ENCODE results near the gene COL2A1. TPM values are rescaled to one million over a fixed set of nuclear protein-coding genes. Genes with fewer than 3 reads are reported as not detected.
A peak's percentile ranks its signal among the peaks of the same experiment; 100 is the strongest.

The COL2A1 gene
- total RNA-seq, 2 experiments from 2014 or later = 0.34 TPM; not detected in 1

GRCh38 chr12:48005001-48005749 is 899 bp upstream of the COL2A1 start:
- Mint-ChIP-seq H3K36me3 (ENCODE audit: low read depth) (no peaks in the 10 kb centered on the region), H3K9me3 (no peaks in the 10 kb centered on the region), H3K27me3 (peaks cover 80% of the 10 kb centered on the region), H3K4me1 (ENCODE audit: low read depth) (peaks cover 30% of the 10 kb centered on the region), H3K4me3 (no peak overlapping the region), H3K27ac (no peak overlapping the region)
- intact Hi-C loops (cut with micrococcal nuclease) = no loop called here
- CTCF ChIA-PET = interaction anchor here (0.9 to 1.8 kb wide), 5 partner anchors 14 to 1087 kb away, joined by 3 to 5 read pairs (median 3); no protein-coding TSS in a partner anchor
- POLR2A ChIA-PET = interaction anchor here (0.5 kb wide), 1 partner anchor 54 kb away, joined by 3 read pairs; no protein-coding TSS in a partner anchor
- ATAC-seq (no peak), DNase-seq (no peak)
- TF ChIP-seq CTCF (IDR thresholded peaks at IDR 0.05) = no peak

DNA sequence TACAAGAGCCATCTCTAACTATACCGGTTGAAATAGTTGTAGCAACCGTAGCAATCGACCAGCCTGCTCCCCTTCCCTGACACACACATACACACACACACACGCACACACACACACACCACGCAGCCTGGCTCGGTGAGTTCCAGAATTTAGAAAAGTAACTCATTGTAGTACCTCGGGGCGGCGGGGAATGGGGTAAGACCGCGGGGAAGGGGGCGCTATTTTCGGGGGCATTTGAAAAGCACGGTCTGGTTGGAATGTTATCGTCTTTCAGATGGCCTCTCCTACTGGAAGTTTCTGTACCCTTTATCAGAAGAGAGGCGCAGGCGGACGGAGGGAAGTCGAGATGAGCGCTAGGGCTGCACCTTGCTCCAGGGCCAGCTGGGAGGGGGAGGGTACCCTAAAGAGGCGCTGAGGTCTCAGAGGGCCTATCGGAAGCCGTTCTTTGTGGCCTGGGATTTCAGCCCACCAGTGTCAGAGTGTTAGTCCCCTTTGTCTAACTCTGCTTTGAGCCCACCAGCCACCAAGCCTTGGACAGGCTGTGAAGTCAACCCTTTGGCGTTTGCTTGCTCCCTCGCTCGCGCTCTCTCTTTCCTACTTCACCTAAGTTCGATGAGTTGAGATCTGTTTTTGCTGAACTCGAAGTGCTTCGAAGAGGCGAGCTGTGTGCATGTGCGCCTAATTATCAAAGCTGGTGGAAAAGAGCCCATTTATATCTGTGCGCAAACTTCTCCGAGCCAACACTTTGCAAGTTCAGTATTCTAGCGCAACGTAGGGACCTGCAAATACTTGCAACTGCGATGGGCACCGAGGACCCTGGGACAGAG is 837 bp downstream of the COL2A1 start:
- CTCF ChIA-PET = interaction anchor here (1.0 to 1.3 kb wide), 3 partner anchors 11 to 118 kb away, joined by 3 read pairs; no protein-coding TSS in a partner anchor
- POLR2A ChIA-PET = no interaction called here
- intact Hi-C loops (cut with micrococcal nuclease) = no loop called here

GRCh38 chr12:48002773-48003218 is 1.5 kb downstream of the COL2A1 start:
- no peak overlapping the region for H3K27ac Mint-ChIP-seq
- peaks cover 30% of the 10 kb centered on the region for H3K4me1 Mint-ChIP-seq (ENCODE audit: low read depth)
- intact Hi-C loops (cut with micrococcal nuclease) = no loop called here
- no peaks in the 10 kb centered on the region for H3K9me3 Mint-ChIP-seq
- DNase-seq (no peak), ATAC-seq (no peak)
- H3K36me3 Mint-ChIP-seq (ENCODE audit: low read depth) = no peaks in the 10 kb centered on the region
- TF ChIP-seq CTCF (IDR thresholded peaks at IDR 0.05) = no peak
- ChIA-PET POLR2A (interaction anchor here (1.5 kb wide), 1 partner anchor 157 kb away, joined by 3 read pairs; no protein-coding TSS in a partner anchor), CTCF (interaction anchor here (1.0 kb wide), 1 partner anchor 40 kb away, joined by 4 read pairs; the partner anchor contains the start of gene TMEM106C)
- H3K27me3 Mint-ChIP-seq = peaks cover 87% of the 10 kb centered on the region
- peak overlapping the region; percentile 56 for H3K4me3 Mint-ChIP-seq

More for the DNA sequence above, 837 bp downstream of the COL2A1 start:
- Mint-ChIP-seq H3K9me3 (no peaks in the 10 kb centered on the region), H3K27ac (no peak overlapping the region), H3K27me3 (peaks cover 85% of the 10 kb centered on the region), H3K4me3 (peak overlapping the region; percentile 56), H3K36me3 (ENCODE audit: low read depth) (no peaks in the 10 kb centered on the region), H3K4me1 (ENCODE audit: low read depth) (peaks cover 30% of the 10 kb centered on the region)
- peak; percentile 22 for ATAC-seq
- TF ChIP-seq CTCF (IDR thresholded peaks at IDR 0.05) = no peak
- DNase-seq = peak; percentile 35

DNA sequence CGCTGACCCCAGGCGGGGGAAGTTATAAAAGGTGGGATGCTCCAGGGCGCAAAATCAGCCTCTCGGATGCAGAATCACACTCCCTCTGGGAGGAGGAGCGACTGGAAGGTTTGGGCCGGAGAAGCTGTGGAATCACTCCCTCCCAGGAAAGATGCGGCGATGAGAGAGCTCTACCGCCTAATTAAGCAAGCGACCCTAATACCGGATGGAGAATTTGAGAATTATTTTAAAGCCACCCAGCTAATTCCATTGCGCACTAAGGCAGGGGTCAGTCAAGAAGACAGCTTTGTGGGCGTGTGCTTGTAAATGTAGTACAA is 1.9 kb downstream of the COL2A1 start:
- ATAC-seq (no peak), DNase-seq (no peak)
- no peak for TF ChIP-seq CTCF (IDR thresholded peaks at IDR 0.05)
- Mint-ChIP-seq H3K36me3 (ENCODE audit: low read depth) (no peaks in the 10 kb centered on the region), H3K27me3 (peaks cover 86% of the 10 kb centered on the region), H3K27ac (no peak overlapping the region), H3K4me3 (peak overlapping the region; percentile 56), H3K9me3 (no peaks in the 10 kb centered on the region), H3K4me1 (ENCODE audit: low read depth) (peaks cover 30% of the 10 kb centered on the region)
- ChIA-PET CTCF (interaction anchor here (0.9 to 1.0 kb wide), 2 partner anchors 39 to 180 kb away, joined by 3 to 4 read pairs; partner anchors contain the start of gene TMEM106C), POLR2A (interaction anchor here (1.5 kb wide), 1 partner anchor 158 kb away, joined by 3 read pairs; no protein-coding TSS in a partner anchor)
- intact Hi-C loops (cut with micrococcal nuclease) = no loop called here
